HepG2 (cell line): ENCODE measurements around the gene PERCC1. TPM values are rescaled to one million over a fixed set of nuclear protein-coding genes. Genes with fewer than 3 reads are reported as not detected.

Experiments used
- ATAC-seq: fragments of 200-7000 bp; cut with Tn5 transposase; 3 replicates; pipeline ENCODE4 v1.9.1; 2020; ENCODE audit warnings: mild to moderate bottlenecking, moderate library complexity
- BruUV-seq: library from RNA; stranded (reverse); fragments of 400-500 nt; replicated peaks from 2 replicates; lab custom pipeline; 2021; lab: Mats Ljungman, UMichigan
- CTCF ChIA-PET: fragments of 300-600 bp; formaldehyde crosslinking; extraction: SDS; loops from one replicate; lab custom pipeline; 2021; ENCODE audit warnings: low total read pairs, inconsistent platforms, low intra/inter-chr PET ratio; lab: Yijun Ruan, JAX
- POLR2A ChIA-PET: fragments of 350-600 bp; sonication (Branson Sonifier 250); formaldehyde crosslinking; loops from one replicate; lab custom pipeline; 2020; ENCODE audit warnings: antibody characterized with exemption, inconsistent platforms; lab: Yijun Ruan, JAX
- DNase-seq: peaks from one replicate; pipeline ENCODE4 v3.0.0-alpha.2; 2015; ENCODE audit warnings: low spot score
- FAIRE-seq: peaks from 3 replicates; lab custom pipeline; 2011; peaks lifted over from hg19 to GRCh38; lab: Jason Lieb, UNC
- H2AFZ ChIP-seq: one replicate; pipeline ENCODE4 v1.6.1; 2011; ENCODE audit warnings: low read length, inconsistent platforms
- H3K27ac ChIP-seq: fragments of 300-600 bp; 3 replicates; pipeline ENCODE4 v1.8.0; 2011; ENCODE audit warnings: mixed run types, mild to moderate bottlenecking, mixed read lengths, low read length, inconsistent platforms; ENCODE audit not compliant: insufficient read depth; ENCODE audit errors: extremely low read length
- H3K27me3 ChIP-seq, 2 experiments: fragments of 200-600 bp in 1 of 2; 2 replicates in 1 of 2; 3 replicates in 1 of 2; pipeline versions ENCODE4 v1.6.0 to v1.8.0; 2011; ENCODE audit warnings: low read length in 2 of 2, mild to moderate bottlenecking in 2 of 2, moderate library complexity in 2 of 2, inconsistent platforms in 1 of 2; ENCODE audit not compliant: insufficient read depth in 2 of 2, control insufficient read depth in 1 of 2
- H3K36me3 ChIP-seq, 2 experiments: fragments of 200-600 bp in 1 of 2; replicated peaks in 1 of 2; 2 replicates in 1 of 2; 3 replicates in 1 of 2; pipeline versions ENCODE4 v1.5.1 to v1.8.0; 2011; ENCODE audit warnings: low read length in 2 of 2, inconsistent platforms in 1 of 2; ENCODE audit not compliant: insufficient read depth in 2 of 2, control insufficient read depth in 1 of 2
- H3K4me1 ChIP-seq: 2 replicates; pipeline ENCODE4 v1.5.1; 2012; ENCODE audit warnings: low read length, inconsistent platforms; ENCODE audit not compliant: insufficient read depth
- H3K4me2 ChIP-seq: 2 replicates; pipeline ENCODE4 v1.6.0; 2011; ENCODE audit warnings: low read depth, low read length, inconsistent platforms
- H3K4me3 ChIP-seq, 3 experiments: fragments of 200-600 bp in 1 of 3; sonication (generic), shearing (Covaris generic) in 1 of 3; replicated peaks in 1 of 3; 2 replicates each; pipeline ENCODE4 v1.5.1; 2011 to 2016; ENCODE audit warnings: low read length in 3 of 3, inconsistent platforms in 2 of 3, low read depth in 2 of 3, mild to moderate bottlenecking in 2 of 3, control low read depth in 1 of 3, mixed read lengths in 1 of 3; ENCODE audit not compliant: insufficient read depth in 1 of 3
- H3K79me2 ChIP-seq: one replicate; pipeline ENCODE4 v1.6.1; 2011; ENCODE audit warnings: low read length, inconsistent platforms; ENCODE audit not compliant: insufficient read depth
- H3K9ac ChIP-seq: 2 replicates; pipeline ENCODE4 v1.6.0; 2011; ENCODE audit warnings: mild to moderate bottlenecking, low read depth, low read length, inconsistent platforms; ENCODE audit not compliant: insufficient read depth
- H3K9me3 ChIP-seq: 2 replicates; pipeline ENCODE4 v1.5.1; 2012; ENCODE audit warnings: mild to moderate bottlenecking, low read length
- H4K20me1 ChIP-seq: 2 replicates; pipeline ENCODE4 v1.6.0; 2011; ENCODE audit warnings: inconsistent platforms, mild to moderate bottlenecking, low read length, moderate library complexity; ENCODE audit not compliant: insufficient read depth
- NFE2L1 ChIP-seq: sonication (generic); formaldehyde crosslinking; IDR thresholded peaks from 2 replicates; pipeline ENCODE4 v1.4.0; 2020; ENCODE audit warnings: missing genetic modification reagents, mild to moderate bottlenecking, borderline replicate concordance
- PRPF4 ChIP-seq: fragments of 200-400 bp; formaldehyde crosslinking; IDR thresholded peaks from 2 replicates; pipeline ENCODE4 v1.6.1; 2016; ENCODE audit warnings: low read length, low read depth; ENCODE audit not compliant: poor library complexity, severe bottlenecking
- RXRB ChIP-seq: IDR thresholded peaks from 2 replicates; pipeline ENCODE4 v1.6.1; 2016; ENCODE audit warnings: borderline replicate concordance, missing genetic modification reagents, missing compliant biosample characterization
- TARDBP ChIP-seq: sonication (generic); formaldehyde crosslinking; IDR thresholded peaks from 2 replicates; pipeline ENCODE4 v1.8.0; 2022; ENCODE audit warnings: mild to moderate bottlenecking, missing genetic modification reagents
- TCF7 ChIP-seq: sonication (generic); IDR thresholded peaks from 2 replicates; pipeline ENCODE4 v1.6.1; 2016; ENCODE audit warnings: antibody characterized with exemption, low read depth
- ZNF776 ChIP-seq: sonication (generic); formaldehyde crosslinking; IDR thresholded peaks from 2 replicates; pipeline ENCODE4 v1.4.0; 2020; ENCODE audit warnings: mild to moderate bottlenecking, missing genetic modification reagents
- WGBS: methylation state at CpG from one replicate; pipeline ENCODE4 v1.1.6; 2017; ENCODE audit warnings: low lambda C conversion rate; 5-methylcytosine and 5-hydroxymethylcytosine counted together
- in situ Hi-C: cut with HindIII; loops from 2 replicates; pipeline ENCODE4 v1.10.0; 2017; ENCODE audit warnings: low pct_unique_long_range_greater_than_20kb; ENCODE audit not compliant: extremely low pct_ligation_motif_present
- intact Hi-C: fragments of 100-400 bp; cut with micrococcal nuclease; formaldehyde crosslinking; loops from one replicate; pipeline ENCODE4 v1.10.0; 2022; ENCODE audit not compliant: unreplicated experiment
- polyA plus RNA-seq, 8 experiments: library from polyadenylated mRNA; depleted of rRNA in 3 of 8; stranded (reverse) in 7 of 8; unstranded in 1 of 8; fragments of >200 nt; fragmentation: Illumina TruSeq in 4 of 8; extraction: Trizol in 4 of 8; gene quantifications; 2 replicates each; pipeline versions ENCODE4 v1.2.1 to v1.2.3, GENCODE V29; 2011 to 2016; ENCODE audit warnings: low read depth in 4 of 8, missing spikeins in 1 of 8, mixed read lengths in 1 of 8; ENCODE audit not compliant: insufficient read depth in 1 of 8
- total RNA-seq, 5 experiments: library from RNA; depleted of rRNA; stranded (reverse); fragments of >200 nt; fragmentation: Illumina TruSeq; extraction: Trizol; gene quantifications; 2 replicates each; pipeline ENCODE4 v1.2.3, GENCODE V29; 2016; ENCODE audit warnings: low read depth in 1 of 5
- TF ChIP-seq, protein P1 (sequence below): sonication (generic); formaldehyde crosslinking; conservative IDR thresholded peaks from 2 replicates; pipeline ENCODE4 v1.4.0; 2020; ENCODE audit warnings: missing genetic modification reagents
- TF ChIP-seq, protein P2 (sequence below): sonication (generic); formaldehyde crosslinking; IDR thresholded peaks from one replicate; pipeline ENCODE4 v1.5.1; 2020; ENCODE audit warnings: mild to moderate bottlenecking, missing genetic modification reagents; ENCODE audit errors: not compliant biosample characterization
- TF ChIP-seq, protein P3 (sequence below): sonication (generic); formaldehyde crosslinking; IDR thresholded peaks from 2 replicates; pipeline ENCODE4 v1.4.0; 2020; ENCODE audit warnings: missing genetic modification reagents, low read depth, mild to moderate bottlenecking, borderline replicate concordance
- TF ChIP-seq, protein P4 (sequence below): sonication (generic); formaldehyde crosslinking; IDR thresholded peaks from 2 replicates; pipeline ENCODE4 v1.5.1; 2020; ENCODE audit warnings: missing genetic modification reagents, mild to moderate bottlenecking, borderline replicate concordance
- TF ChIP-seq, protein P5 (sequence below): sonication (generic); formaldehyde crosslinking; IDR thresholded peaks from 2 replicates; pipeline ENCODE4 v1.4.0; 2020; ENCODE audit warnings: mild to moderate bottlenecking, low read depth, missing genetic modification reagents
- TF ChIP-seq, protein P6 (sequence below): IDR thresholded peaks from 2 replicates; pipeline ENCODE4 v1.6.1; 2016; ENCODE audit warnings: missing genetic modification reagents, missing compliant biosample characterization

PERCC1 gene
- total and polyA plus RNA-seq, 2 of the 13 experiments (the other 11 are each of a cell fraction or from before 2014, with no cell fraction given) = 0.15 TPM; not detected in 1

DNA sequence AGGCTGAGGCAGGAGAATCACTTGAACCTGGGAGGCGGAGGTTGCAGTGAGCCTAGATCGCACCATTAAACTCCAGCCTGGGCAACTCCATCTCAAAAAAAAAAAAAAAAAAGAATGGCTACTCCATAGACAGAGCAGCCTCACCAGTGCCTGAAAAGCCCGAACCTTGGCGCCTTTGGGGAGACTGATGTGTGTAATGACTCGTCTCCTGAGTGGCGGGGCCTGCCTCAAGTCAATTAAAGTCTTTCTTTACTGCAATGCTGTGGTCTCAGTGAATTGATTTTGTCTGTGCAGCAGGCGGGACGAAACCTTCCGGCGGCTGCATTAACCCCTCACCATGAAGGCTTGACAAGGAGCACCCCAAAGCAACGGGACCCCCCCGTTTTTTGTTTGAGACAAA, 6.8 kb upstream of the PERCC1 start:
- H3K79me2 ChIP-seq = peaks cover 14% of the 10 kb centered on the region
- H3K27ac ChIP-seq = no peak overlapping the region
- H3K27me3 ChIP-seq = peaks cover 3 to 13% of the 10 kb centered on the region in 2 experiments; a peak in 4 of 5 replicates
- no peak overlapping the region for H2AFZ ChIP-seq
- ChIA-PET POLR2A (no interaction called here), CTCF (no interaction called here)
- WGBS = 80% methylated on average over 12 of the region's 12 CpGs
- no peaks in the 10 kb centered on the region for H4K20me1 ChIP-seq
- no peak for DNase-seq
- in situ Hi-C loops = no loop called here
- H3K4me1 ChIP-seq = peaks cover 22% of the 10 kb centered on the region
- no peak overlapping the region for H3K4me3 ChIP-seq
- no peaks in the 10 kb centered on the region for H3K9me3 ChIP-seq
- no peak for FAIRE-seq
- no peak for ATAC-seq
- no peak overlapping the region for H3K4me2 ChIP-seq
- H3K36me3 ChIP-seq = no peaks in the 10 kb centered on the region
- no TSS peak for BruUV-seq
- intact Hi-C loops = no loop called here
- no peak overlapping the region for H3K9ac ChIP-seq
- TF ChIP-seq, protein P1, sequence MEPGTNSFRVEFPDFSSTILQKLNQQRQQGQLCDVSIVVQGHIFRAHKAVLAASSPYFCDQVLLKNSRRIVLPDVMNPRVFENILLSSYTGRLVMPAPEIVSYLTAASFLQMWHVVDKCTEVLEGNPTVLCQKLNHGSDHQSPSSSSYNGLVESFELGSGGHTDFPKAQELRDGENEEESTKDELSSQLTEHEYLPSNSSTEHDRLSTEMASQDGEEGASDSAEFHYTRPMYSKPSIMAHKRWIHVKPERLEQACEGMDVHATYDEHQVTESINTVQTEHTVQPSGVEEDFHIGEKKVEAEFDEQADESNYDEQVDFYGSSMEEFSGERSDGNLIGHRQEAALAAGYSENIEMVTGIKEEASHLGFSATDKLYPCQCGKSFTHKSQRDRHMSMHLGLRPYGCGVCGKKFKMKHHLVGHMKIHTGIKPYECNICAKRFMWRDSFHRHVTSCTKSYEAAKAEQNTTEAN (CRISPR knock-in tag) = no peak
- TF ChIP-seq, protein P2, sequence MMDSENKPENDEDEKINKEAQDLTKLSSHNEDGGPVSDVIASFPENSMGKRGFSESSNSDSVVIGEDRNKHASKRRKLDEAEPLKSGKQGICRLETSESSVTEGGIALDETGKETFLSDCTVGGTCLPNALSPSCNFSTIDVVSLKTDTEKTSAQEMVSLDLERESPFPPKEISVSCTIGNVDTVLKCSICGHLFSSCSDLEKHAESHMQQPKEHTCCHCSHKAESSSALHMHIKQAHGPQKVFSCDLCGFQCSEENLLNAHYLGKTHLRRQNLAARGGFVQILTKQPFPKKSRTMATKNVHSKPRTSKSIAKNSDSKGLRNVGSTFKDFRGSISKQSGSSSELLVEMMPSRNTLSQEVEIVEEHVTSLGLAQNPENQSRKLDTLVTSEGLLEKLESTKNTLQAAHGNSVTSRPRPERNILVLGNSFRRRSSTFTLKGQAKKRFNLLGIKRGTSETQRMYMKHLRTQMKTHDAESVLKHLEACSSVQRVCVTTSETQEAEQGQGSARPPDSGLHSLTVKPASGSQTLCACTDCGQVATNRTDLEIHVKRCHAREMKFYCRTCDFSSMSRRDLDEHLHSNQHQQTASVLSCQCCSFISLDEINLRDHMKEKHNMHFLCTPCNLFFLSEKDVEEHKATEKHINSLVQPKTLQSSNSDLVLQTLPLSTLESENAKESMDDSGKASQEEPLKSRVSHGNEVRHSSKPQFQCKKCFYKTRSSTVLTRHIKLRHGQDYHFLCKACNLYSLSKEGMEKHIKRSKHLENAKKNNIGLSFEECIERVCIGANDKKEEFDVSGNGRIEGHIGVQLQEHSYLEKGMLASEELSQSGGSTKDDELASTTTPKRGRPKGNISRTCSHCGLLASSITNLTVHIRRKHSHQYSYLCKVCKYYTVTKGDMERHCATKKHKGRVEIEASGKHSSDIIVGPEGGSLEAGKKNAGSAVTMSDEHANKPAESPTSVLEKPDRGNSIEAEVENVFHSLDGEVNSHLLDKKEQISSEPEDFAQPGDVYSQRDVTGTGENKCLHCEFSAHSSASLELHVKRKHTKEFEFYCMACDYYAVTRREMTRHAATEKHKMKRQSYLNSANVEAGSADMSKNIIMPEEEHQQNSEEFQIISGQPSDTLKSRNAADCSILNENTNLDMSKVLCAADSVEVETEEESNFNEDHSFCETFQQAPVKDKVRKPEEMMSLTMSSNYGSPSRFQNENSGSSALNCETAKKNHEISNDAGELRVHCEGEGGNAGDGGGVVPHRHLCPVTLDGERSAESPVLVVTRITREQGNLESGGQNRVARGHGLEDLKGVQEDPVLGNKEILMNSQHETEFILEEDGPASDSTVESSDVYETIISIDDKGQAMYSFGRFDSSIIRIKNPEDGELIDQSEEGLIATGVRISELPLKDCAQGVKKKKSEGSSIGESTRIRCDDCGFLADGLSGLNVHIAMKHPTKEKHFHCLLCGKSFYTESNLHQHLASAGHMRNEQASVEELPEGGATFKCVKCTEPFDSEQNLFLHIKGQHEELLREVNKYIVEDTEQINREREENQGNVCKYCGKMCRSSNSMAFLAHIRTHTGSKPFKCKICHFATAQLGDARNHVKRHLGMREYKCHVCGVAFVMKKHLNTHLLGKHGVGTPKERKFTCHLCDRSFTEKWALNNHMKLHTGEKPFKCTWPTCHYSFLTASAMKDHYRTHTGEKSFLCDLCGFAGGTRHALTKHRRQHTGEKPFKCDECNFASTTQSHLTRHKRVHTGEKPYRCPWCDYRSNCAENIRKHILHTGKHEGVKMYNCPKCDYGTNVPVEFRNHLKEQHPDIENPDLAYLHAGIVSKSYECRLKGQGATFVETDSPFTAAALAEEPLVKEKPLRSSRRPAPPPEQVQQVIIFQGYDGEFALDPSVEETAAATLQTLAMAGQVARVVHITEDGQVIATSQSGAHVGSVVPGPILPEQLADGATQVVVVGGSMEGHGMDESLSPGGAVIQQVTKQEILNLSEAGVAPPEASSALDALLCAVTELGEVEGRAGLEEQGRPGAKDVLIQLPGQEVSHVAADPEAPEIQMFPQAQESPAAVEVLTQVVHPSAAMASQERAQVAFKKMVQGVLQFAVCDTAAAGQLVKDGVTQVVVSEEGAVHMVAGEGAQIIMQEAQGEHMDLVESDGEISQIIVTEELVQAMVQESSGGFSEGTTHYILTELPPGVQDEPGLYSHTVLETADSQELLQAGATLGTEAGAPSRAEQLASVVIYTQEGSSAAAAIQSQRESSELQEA (CRISPR knock-in tag) = no peak
- TF ChIP-seq, protein P3, sequence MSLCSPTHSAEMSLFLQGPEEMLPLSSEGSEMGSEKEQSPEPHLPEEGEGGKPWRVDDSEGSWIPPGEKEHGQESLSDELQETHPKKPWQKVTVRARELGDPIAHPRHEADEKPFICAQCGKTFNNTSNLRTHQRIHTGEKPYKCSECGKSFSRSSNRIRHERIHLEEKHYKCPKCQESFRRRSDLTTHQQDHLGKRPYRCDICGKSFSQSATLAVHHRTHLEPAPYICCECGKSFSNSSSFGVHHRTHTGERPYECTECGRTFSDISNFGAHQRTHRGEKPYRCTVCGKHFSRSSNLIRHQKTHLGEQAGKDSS (CRISPR knock-in tag) = no peak
- TF ChIP-seq RXRB (no peak), NFE2L1 (CRISPR knock-in tag) (no peak), TARDBP (CRISPR knock-in tag) (no peak), ZNF776 (CRISPR knock-in tag) (no peak), PRPF4 (no peak), TCF7 (no peak)
- TF ChIP-seq, protein P4, sequence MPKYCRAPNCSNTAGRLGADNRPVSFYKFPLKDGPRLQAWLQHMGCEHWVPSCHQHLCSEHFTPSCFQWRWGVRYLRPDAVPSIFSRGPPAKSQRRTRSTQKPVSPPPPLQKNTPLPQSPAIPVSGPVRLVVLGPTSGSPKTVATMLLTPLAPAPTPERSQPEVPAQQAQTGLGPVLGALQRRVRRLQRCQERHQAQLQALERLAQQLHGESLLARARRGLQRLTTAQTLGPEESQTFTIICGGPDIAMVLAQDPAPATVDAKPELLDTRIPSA (CRISPR knock-in tag) = no peak
- TF ChIP-seq, protein P5, sequence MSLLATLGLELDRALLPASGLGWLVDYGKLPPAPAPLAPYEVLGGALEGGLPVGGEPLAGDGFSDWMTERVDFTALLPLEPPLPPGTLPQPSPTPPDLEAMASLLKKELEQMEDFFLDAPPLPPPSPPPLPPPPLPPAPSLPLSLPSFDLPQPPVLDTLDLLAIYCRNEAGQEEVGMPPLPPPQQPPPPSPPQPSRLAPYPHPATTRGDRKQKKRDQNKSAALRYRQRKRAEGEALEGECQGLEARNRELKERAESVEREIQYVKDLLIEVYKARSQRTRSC (CRISPR knock-in tag) = no peak
- TF ChIP-seq, protein P6, sequence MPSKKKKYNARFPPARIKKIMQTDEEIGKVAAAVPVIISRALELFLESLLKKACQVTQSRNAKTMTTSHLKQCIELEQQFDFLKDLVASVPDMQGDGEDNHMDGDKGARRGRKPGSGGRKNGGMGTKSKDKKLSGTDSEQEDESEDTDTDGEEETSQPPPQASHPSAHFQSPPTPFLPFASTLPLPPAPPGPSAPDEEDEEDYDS (CRISPR knock-in tag) = no peak
